GM12878 (cell line): ENCODE measurements around the gene ADCY2. TPM values are rescaled to one million over a fixed set of nuclear protein-coding genes. Genes with fewer than 3 reads are reported as not detected.

ENCODE experiments used
- ATAC-seq: fragments of 200-7000 bp; cut with Tn5 transposase; 3 replicates; pipeline ENCODE4 v1.9.1; 2020; ENCODE audit warnings: mild to moderate bottlenecking, moderate library complexity
- BruUV-seq: library from RNA; stranded (reverse); fragments of 400-500 nt; replicated peaks from 2 replicates; lab custom pipeline; 2021; lab: Mats Ljungman, UMichigan
- CTCF ChIA-PET: fragments of 300-600 bp; sonication (Branson Sonifier 250); formaldehyde crosslinking; extraction: SDS; loops from one replicate; lab custom pipeline; 2021; ENCODE audit warnings: inconsistent platforms; lab: Yijun Ruan, JAX
- POLR2A ChIA-PET: fragments of 350-600 bp; formaldehyde crosslinking; extraction: SDS; loops from one replicate; lab custom pipeline; 2021; ENCODE audit warnings: inconsistent platforms; lab: Charles Lee
- RAD21 ChIA-PET: fragments of 300-600 bp; sonication (Branson Sonifier 250); formaldehyde crosslinking; loops from one replicate; lab custom pipeline; 2023; ENCODE audit warnings: antibody characterized with exemption; ENCODE audit not compliant: unreplicated experiment; lab: Charles Lee
- SMC1A ChIA-PET: fragments of 300-600 bp; sonication (Branson Sonifier 250); formaldehyde crosslinking; loops from one replicate; lab custom pipeline; 2023; ENCODE audit not compliant: unreplicated experiment, uncharacterized antibody; lab: Charles Lee
- DNase-seq: peaks from one replicate; pipeline ENCODE4 v3.0.0-alpha.2; 2011; ENCODE audit warnings: low read depth, low spot score
- FAIRE-seq: peaks from 3 replicates; lab custom pipeline; 2011; peaks lifted over from hg19 to GRCh38; lab: Jason Lieb, UNC
- H2AFZ ChIP-seq: 2 replicates; pipeline ENCODE4 v1.6.0; 2011; ENCODE audit warnings: low read depth, low read length, control low read depth; ENCODE audit not compliant: control insufficient read depth
- H3K27ac ChIP-seq: 2 replicates; pipeline ENCODE4 v1.5.1; 2011; ENCODE audit warnings: control low read depth; ENCODE audit not compliant: control insufficient read depth, insufficient read depth
- H3K27me3 ChIP-seq, 2 experiments: replicated peaks in 1 of 2; 2 replicates each; pipeline versions ENCODE4 v1.6.0 to v1.6.1; 2011; ENCODE audit warnings: low read length in 1 of 2; ENCODE audit not compliant: control insufficient read depth in 2 of 2, insufficient read depth in 2 of 2
- H3K36me3 ChIP-seq, 2 experiments: 2 replicates each; pipeline ENCODE4 v1.5.1; 2011; ENCODE audit warnings: low read length in 1 of 2; ENCODE audit not compliant: control insufficient read depth in 2 of 2, insufficient read depth in 2 of 2
- H3K4me1 ChIP-seq: 2 replicates; pipeline ENCODE4 v1.6.1; 2011; ENCODE audit warnings: mild to moderate bottlenecking, low read length, moderate library complexity, mixed read lengths; ENCODE audit not compliant: control insufficient read depth, insufficient read depth
- H3K4me2 ChIP-seq: 2 replicates; pipeline ENCODE4 v1.6.0; 2011; ENCODE audit warnings: control low read depth; ENCODE audit not compliant: control insufficient read depth, insufficient read depth
- H3K4me3 ChIP-seq: fragments of 200-600 bp; sonication (generic); 2 replicates; pipeline ENCODE4 v1.5.1; 2016
- H3K79me2 ChIP-seq: 2 replicates; pipeline ENCODE4 v1.6.0; 2011; ENCODE audit warnings: low read length; ENCODE audit not compliant: control insufficient read depth, insufficient read depth
- H3K9ac ChIP-seq: 2 replicates; pipeline ENCODE4 v1.8.0; 2011; ENCODE audit warnings: low read length, control low read depth, mixed read lengths; ENCODE audit not compliant: control insufficient read depth, insufficient read depth
- H3K9me3 ChIP-seq: replicated peaks from 3 replicates; pipeline ENCODE4 v1.5.1; 2011; ENCODE audit warnings: mild to moderate bottlenecking, low read length; ENCODE audit not compliant: control insufficient read depth, insufficient read depth
- H4K20me1 ChIP-seq: 2 replicates; pipeline ENCODE4 v1.6.0; 2011; ENCODE audit not compliant: control insufficient read depth, insufficient read depth
- BMI1 ChIP-seq: fragments of 450-650 bp; IDR thresholded peaks from 2 replicates; pipeline ENCODE4 v1.6.1; 2016; ENCODE audit warnings: mild to moderate bottlenecking, moderate library complexity, borderline replicate concordance
- ESRRA ChIP-seq: IDR thresholded peaks from 2 replicates; pipeline ENCODE4 v1.6.1; 2012; ENCODE audit warnings: mild to moderate bottlenecking, low read length, improper control_type of control experiment
- GABPA ChIP-seq: IDR thresholded peaks from 2 replicates; pipeline ENCODE4 v1.6.1; 2014; ENCODE audit warnings: antibody characterized with exemption, low read depth, mild to moderate bottlenecking, inconsistent platforms
- HCFC1 ChIP-seq: fragments of 150-350 bp; IDR thresholded peaks from 2 replicates; pipeline ENCODE4 v1.6.1; 2014; ENCODE audit warnings: low read length
- HDGF ChIP-seq: fragments of 450-650 bp; IDR thresholded peaks from 2 replicates; pipeline ENCODE4 v1.6.1; 2016; ENCODE audit warnings: antibody characterized with exemption
- IKZF1 ChIP-seq: fragments of 450-650 bp; conservative IDR thresholded peaks from 2 replicates; pipeline ENCODE4 v1.6.1; 2017; ENCODE audit warnings: antibody characterized with exemption, mild to moderate bottlenecking
- IKZF2 ChIP-seq, 2 experiments: fragments of 450-650 bp; IDR thresholded peaks; 2 replicates each; pipeline ENCODE4 v1.6.1; 2017; ENCODE audit warnings: mild to moderate bottlenecking in 2 of 2, moderate library complexity in 2 of 2
- MYC ChIP-seq: IDR thresholded peaks from 2 replicates; pipeline ENCODE4 v1.6.1; 2011; ENCODE audit warnings: mild to moderate bottlenecking, low read length, moderate library complexity, inconsistent platforms; ENCODE audit not compliant: insufficient read depth, insufficient replicate concordance, insufficient read length, severe bottlenecking
- RAD21 ChIP-seq: IDR thresholded peaks from 2 replicates; pipeline ENCODE4 v1.6.1; 2011; ENCODE audit warnings: mild to moderate bottlenecking, low read depth, low read length, moderate library complexity; ENCODE audit not compliant: insufficient read depth
- ZBED1 ChIP-seq: IDR thresholded peaks from 2 replicates; pipeline ENCODE4 v1.6.1; 2016; ENCODE audit warnings: borderline replicate concordance
- ZNF217 ChIP-seq: fragments of 450-650 bp; IDR thresholded peaks from 2 replicates; pipeline ENCODE4 v1.6.1; 2017; ENCODE audit warnings: antibody characterized with exemption, mild to moderate bottlenecking
- WGBS: methylation state at CpG from one replicate; pipeline ENCODE4 v1.1.6; 2016; ENCODE audit warnings: low lambda C conversion rate; ENCODE audit not compliant: insufficient replicate concordance, insufficient coverage; ENCODE audit errors: missing lambda C conversion rate; 5-methylcytosine and 5-hydroxymethylcytosine counted together
- in situ Hi-C: fragments of 300-500 bp; cut with MboI; formaldehyde crosslinking; loops from 9 replicates; pipeline ENCODE4 v1.14.3; 2018; ENCODE audit warnings: mixed read lengths
- intact Hi-C: fragments of 100-400 bp; cut with micrococcal nuclease; formaldehyde crosslinking; loops from one replicate; pipeline ENCODE4 v1.14.2; 2022; ENCODE audit not compliant: unreplicated experiment
- polyA plus RNA-seq, 11 experiments: library from polyadenylated mRNA; depleted of rRNA in 4 of 11; unstranded in 6 of 11; stranded (reverse) in 5 of 11; fragments of >200 nt; fragmentation: Nextera tagmentation in 4 of 11; fragmentation: Illumina TruSeq in 1 of 11; extraction: Ambion mirVana in 4 of 11; extraction: Trizol in 1 of 11; gene quantifications; 1 replicate in 1 of 11; 2 replicates in 10 of 11; pipeline versions ENCODE4 v1.2.1 to v1.2.3, GENCODE V29; 2011 to 2016; ENCODE audit warnings: inconsistent platforms in 2 of 11, missing spikeins in 2 of 11, low read depth in 1 of 11
- total RNA-seq, 4 experiments: library from RNA; depleted of rRNA in 3 of 4; stranded (reverse); fragments of >200 nt in 3 of 4; fragmentation: Illumina TruSeq in 1 of 4; extraction: Trizol in 1 of 4; gene quantifications; 2 replicates each; pipeline versions ENCODE4 v1.2.1 to v1.2.3, GENCODE V29; 2013 to 2021
- TF ChIP-seq, protein P1 (sequence below): fragments of 450-650 bp; IDR thresholded peaks from 2 replicates; pipeline ENCODE4 v1.6.1; 2017; ENCODE audit warnings: mild to moderate bottlenecking, moderate library complexity
- TF ChIP-seq, protein P2 (sequence below): fragments of 450-650 bp; IDR thresholded peaks from 2 replicates; pipeline ENCODE4 v1.6.1; 2017; ENCODE audit warnings: mild to moderate bottlenecking
- TF ChIP-seq, protein P3 (sequence below): fragments of 450-650 bp; IDR thresholded peaks from 2 replicates; pipeline ENCODE4 v1.6.1; 2018; ENCODE audit warnings: mild to moderate bottlenecking, low read depth, moderate library complexity; ENCODE audit not compliant: partially characterized antibody

Gene ADCY2
- total and polyA plus RNA-seq, 10 of the 15 experiments (the other 5 are each of a cell fraction or from before 2014, with no cell fraction given): 0.07 to 0.26 TPM; not detected in 8

DNA sequence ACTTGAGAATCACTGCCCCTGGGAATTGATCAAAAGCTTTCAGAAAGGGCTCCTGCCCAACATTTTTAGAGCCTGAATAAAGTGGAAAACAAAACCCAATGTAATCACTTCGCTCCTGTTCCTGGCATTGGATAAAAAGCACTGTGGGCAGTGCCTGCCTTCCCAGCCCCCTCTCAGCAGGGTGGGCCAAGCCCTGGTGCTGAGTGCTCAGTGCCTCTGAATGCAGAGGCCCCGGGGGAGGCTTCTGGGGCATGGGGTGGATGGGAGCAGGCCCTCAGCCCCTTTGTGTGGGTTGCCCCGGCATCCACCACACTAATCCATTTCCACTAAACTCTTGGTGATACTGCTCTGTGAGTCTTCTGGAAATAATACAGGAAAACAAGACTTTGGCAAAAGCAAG is 399.4 kb downstream of the ADCY2 start (continued):
- TF ChIP-seq ZNF217 (no peak), IKZF1 (no peak), ESRRA (no peak), RAD21 (no peak)
- TF ChIP-seq, protein P1, sequence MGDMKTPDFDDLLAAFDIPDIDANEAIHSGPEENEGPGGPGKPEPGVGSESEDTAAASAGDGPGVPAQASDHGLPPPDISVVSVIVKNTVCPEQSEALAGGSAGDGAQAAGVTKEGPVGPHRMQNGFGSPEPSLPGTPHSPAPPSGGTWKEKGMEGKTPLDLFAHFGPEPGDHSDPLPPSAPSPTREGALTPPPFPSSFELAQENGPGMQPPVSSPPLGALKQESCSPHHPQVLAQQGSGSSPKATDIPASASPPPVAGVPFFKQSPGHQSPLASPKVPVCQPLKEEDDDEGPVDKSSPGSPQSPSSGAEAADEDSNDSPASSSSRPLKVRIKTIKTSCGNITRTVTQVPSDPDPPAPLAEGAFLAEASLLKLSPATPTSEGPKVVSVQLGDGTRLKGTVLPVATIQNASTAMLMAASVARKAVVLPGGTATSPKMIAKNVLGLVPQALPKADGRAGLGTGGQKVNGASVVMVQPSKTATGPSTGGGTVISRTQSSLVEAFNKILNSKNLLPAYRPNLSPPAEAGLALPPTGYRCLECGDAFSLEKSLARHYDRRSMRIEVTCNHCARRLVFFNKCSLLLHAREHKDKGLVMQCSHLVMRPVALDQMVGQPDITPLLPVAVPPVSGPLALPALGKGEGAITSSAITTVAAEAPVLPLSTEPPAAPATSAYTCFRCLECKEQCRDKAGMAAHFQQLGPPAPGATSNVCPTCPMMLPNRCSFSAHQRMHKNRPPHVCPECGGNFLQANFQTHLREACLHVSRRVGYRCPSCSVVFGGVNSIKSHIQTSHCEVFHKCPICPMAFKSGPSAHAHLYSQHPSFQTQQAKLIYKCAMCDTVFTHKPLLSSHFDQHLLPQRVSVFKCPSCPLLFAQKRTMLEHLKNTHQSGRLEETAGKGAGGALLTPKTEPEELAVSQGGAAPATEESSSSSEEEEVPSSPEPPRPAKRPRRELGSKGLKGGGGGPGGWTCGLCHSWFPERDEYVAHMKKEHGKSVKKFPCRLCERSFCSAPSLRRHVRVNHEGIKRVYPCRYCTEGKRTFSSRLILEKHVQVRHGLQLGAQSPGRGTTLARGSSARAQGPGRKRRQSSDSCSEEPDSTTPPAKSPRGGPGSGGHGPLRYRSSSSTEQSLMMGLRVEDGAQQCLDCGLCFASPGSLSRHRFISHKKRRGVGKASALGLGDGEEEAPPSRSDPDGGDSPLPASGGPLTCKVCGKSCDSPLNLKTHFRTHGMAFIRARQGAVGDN: no peak

DNA sequence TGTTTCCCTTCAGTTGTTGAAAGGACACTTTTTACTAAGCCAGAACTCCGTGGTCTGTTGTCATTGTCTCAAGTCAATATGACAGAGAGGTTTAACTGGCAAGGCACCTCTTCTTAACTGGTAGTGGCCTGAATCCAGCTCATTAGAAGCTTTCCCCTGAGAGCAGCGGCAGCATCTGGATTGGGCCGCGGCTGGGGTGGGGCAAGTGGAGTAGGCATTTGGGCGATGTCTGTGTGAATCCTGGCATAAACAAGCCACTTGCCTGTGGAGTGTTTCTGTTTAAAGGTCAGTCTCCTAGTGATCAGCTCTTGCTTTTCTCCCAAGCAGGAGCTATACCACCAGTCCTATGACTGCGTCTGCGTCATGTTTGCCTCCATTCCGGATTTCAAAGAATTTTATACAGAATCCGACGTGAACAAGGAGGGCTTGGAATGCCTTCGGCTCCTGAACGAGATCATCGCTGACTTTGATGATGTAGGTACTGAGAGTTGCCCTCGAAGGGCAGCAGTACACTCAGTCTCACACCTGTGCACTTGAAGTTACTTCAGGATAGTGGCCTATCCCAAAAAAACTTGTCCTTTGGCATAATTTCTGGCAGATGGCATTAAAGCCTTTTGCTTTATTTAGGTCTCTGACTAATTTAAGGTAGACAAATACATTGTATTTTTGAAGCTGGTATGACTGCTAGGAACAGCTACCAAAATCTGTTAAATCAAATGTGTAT is 406.1 kb downstream of the ADCY2 start:
- 68% methylated on average over 14 of the region's 14 CpGs for WGBS
- Histone ChIP-seq H3K36me3 (no peaks in the 10 kb centered on the region), H3K4me2 (no peak overlapping the region), H2AFZ (no peak overlapping the region), H3K27me3 (no peaks in the 10 kb centered on the region), H3K9ac (no peak overlapping the region), H4K20me1 (no peaks in the 10 kb centered on the region), H3K4me3 (no peak overlapping the region), H3K9me3 (no peaks in the 10 kb centered on the region; the same call in 2 of the 3 replicates), H3K27ac (no peak overlapping the region), H3K79me2 (no peaks in the 10 kb centered on the region), H3K4me1 (no peaks in the 10 kb centered on the region; the same call in 1 of the 2 replicates)
- POLR2A ChIA-PET: interaction anchor here (1.1 kb wide), 1 partner anchor 9 kb away, joined by 3 read pairs; no protein-coding TSS in a partner anchor
- no peak for FAIRE-seq
- ATAC-seq: no peak
- RAD21 ChIA-PET: no interaction called here
- no TSS peak for BruUV-seq
- intact Hi-C loops (no loop called here), in situ Hi-C loops (no loop called here)
- CTCF ChIA-PET: interaction anchor here (1.1 kb wide), 1 partner anchor 14 kb away, joined by 3 read pairs; no protein-coding TSS in a partner anchor
- SMC1A ChIA-PET: no interaction called here
- DNase-seq: no peak
- TF ChIP-seq, protein P2, sequence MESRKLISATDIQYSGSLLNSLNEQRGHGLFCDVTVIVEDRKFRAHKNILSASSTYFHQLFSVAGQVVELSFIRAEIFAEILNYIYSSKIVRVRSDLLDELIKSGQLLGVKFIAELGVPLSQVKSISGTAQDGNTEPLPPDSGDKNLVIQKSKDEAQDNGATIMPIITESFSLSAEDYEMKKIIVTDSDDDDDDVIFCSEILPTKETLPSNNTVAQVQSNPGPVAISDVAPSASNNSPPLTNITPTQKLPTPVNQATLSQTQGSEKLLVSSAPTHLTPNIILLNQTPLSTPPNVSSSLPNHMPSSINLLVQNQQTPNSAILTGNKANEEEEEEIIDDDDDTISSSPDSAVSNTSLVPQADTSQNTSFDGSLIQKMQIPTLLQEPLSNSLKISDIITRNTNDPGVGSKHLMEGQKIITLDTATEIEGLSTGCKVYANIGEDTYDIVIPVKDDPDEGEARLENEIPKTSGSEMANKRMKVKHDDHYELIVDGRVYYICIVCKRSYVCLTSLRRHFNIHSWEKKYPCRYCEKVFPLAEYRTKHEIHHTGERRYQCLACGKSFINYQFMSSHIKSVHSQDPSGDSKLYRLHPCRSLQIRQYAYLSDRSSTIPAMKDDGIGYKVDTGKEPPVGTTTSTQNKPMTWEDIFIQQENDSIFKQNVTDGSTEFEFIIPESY: no peak
- TF ChIP-seq GABPA (no peak), BMI1 (no peak), HCFC1 (no peak), ZBED1 (no peak), IKZF2 (IDR thresholded peaks at IDR 0.05) (no peak), HDGF (no peak), MYC (no peak)
- TF ChIP-seq, protein P3, sequence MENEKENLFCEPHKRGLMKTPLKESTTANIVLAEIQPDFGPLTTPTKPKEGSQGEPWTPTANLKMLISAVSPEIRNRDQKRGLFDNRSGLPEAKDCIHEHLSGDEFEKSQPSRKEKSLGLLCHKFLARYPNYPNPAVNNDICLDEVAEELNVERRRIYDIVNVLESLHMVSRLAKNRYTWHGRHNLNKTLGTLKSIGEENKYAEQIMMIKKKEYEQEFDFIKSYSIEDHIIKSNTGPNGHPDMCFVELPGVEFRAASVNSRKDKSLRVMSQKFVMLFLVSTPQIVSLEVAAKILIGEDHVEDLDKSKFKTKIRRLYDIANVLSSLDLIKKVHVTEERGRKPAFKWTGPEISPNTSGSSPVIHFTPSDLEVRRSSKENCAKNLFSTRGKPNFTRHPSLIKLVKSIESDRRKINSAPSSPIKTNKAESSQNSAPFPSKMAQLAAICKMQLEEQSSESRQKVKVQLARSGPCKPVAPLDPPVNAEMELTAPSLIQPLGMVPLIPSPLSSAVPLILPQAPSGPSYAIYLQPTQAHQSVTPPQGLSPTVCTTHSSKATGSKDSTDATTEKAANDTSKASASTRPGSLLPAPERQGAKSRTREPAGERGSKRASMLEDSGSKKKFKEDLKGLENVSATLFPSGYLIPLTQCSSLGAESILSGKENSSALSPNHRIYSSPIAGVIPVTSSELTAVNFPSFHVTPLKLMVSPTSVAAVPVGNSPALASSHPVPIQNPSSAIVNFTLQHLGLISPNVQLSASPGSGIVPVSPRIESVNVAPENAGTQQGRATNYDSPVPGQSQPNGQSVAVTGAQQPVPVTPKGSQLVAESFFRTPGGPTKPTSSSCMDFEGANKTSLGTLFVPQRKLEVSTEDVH: no peak
